ENCODE data around the gene SCOC. TPM values are rescaled to one million over a fixed set of nuclear protein-coding genes. Genes with fewer than 3 reads are reported as not detected.

SCOC gene
- total and polyA plus RNA-seq, 2 of the 13 experiments (the other 11 are each of a cell fraction or from before 2014, with no cell fraction given): 43.8 to 65.2 TPM

DNA sequence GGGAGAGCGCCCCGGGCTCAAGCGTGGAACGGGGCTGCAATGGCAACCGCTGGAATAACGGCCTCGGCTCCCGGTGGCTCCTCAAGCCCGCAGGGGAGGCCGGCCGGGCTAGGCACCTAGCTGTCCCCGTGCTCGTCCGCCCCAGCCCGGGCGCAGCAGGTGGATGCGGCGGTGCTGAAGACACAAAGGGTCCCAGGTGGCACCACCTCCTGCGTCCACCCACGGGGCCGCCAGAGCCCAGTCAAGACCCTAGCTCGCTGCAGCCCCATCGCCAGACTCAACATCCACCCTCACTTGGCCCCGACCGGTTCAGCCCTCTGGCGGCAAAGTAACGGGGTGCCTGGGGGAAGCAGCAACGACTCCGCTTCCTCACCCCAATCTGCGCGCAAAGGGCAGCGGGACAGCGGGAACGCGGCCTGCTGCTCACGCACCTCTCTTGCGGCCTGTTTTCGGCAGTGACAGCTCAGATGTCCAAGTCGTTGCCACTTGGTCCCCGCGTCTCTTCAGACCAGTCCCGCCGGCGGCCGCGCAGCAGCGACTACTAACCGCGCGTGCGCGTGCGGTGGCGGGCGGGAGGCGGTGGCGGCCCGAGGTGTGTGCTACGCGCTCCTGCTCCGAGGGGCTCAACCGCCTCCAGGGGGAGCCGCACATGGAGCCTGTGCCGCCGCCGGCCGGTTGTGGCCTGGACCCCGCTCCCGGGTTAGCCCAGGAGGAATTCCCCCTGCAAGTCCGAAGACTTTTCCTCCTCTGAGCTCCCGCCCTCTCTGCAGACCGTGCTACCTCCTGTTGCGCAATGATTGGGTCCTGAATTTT lies 53.9 kb downstream of the SCOC start, which contains the start of gene CLGN (continued):
- 0 out of 2 replicates have a peak, but pooled peaks have one; percentile 30 for TF ChIP-seq ETV5 (CRISPR knock-in tag; IDR thresholded peaks at IDR 0.05; ENCODE audit: borderline replicate concordance)
- TF ChIP-seq FIP1L1 (IDR thresholded peaks at IDR 0.05; ENCODE audit: borderline replicate concordance, insufficient read depth, low read depth, low read length): no peak
- TF ChIP-seq ZNF883 (CRISPR knock-in tag; IDR thresholded peaks at IDR 0.05; ENCODE audit: not compliant biosample characterization): peak; percentile 11
- peak; percentile 72 for TF ChIP-seq HDAC1 (CRISPR knock-in tag; IDR thresholded peaks at IDR 0.05)

DNA sequence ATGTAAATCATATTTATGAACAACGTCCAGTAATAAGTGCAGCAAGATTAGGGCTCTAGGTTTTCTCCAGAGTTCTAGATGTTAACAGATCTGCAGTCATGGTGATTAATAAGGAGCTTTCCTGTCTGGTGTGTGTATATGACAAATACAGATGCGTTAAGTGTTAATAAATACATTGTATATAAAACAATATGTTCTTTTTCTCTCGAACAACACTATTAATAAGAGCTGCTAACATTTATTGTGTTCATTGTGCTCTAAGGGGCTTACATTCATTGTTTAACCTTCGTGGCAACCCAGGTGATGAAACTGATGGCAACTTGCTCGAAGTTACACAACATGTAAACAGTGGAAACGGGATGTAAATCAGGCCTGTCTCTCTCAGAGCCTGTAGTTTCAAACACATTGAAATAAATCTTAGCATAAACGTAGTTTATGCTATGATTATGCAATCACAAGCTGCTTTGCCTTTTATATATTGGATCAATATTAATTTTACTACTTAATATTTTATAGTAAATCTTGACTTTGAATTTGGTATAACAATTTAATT lies 54.5 kb downstream of the SCOC start:
- Histone ChIP-seq H3K9ac (ENCODE audit: insufficient read depth, low read depth, low read length) (peak overlapping the region; percentile 65), H3K36me3 (replicated peaks in 1 of 2; ENCODE audit: control insufficient read depth in 1 of 2, insufficient read depth in 2 of 2, low read length in 2 of 2) (no peaks in the 10 kb centered on the region), H3K9me3 (ENCODE audit: low read length) (no peaks in the 10 kb centered on the region), H2AFZ (ENCODE audit: low read length) (peak overlapping the region; percentile 85), H4K20me1 (ENCODE audit: insufficient read depth, low read length) (no peaks in the 10 kb centered on the region), H3K4me2 (ENCODE audit: low read depth, low read length) (peak overlapping the region; percentile 85), H3K79me2 (ENCODE audit: insufficient read depth, low read length) (peaks cover 5% of the 10 kb centered on the region), H3K27ac (ENCODE audit: extremely low read length, insufficient read depth, low read length) (peak overlapping the region; percentile 75), H3K4me3 (replicated peaks in 1 of 3; ENCODE audit: insufficient read depth in 1 of 3, low read depth in 2 of 3, low read length in 3 of 3) (peak overlapping the region; percentile 82 to 93 (median 92)), H3K4me1 (ENCODE audit: insufficient read depth, low read length) (peaks cover 19% of the 10 kb centered on the region), H3K27me3 (ENCODE audit: control insufficient read depth in 1 of 2, insufficient read depth in 2 of 2, low read length in 2 of 2) (no peaks in the 10 kb centered on the region; a peak in 1 of 5 replicates)
- CTCF ChIA-PET (ENCODE audit: low intra/inter-chr PET ratio, low total read pairs): interaction anchor here (0.9 to 3.1 kb wide), 2 partner anchors 67 to 182 kb away, joined by 5 to 30 read pairs; no protein-coding TSS in a partner anchor
- no TSS peak for BruUV-seq (replicated peaks)
- intact Hi-C loops (cut with micrococcal nuclease; ENCODE audit: unreplicated experiment): loop anchor here (1.0 to 2.0 kb wide), 5 partner anchors 55 to 423 kb away; partner anchors contain the start of genes ELMOD2 and SCOC
- in situ Hi-C loops (cut with HindIII; ENCODE audit: extremely low pct_ligation_motif_present, low pct_unique_long_range_greater_than_20kb): no loop called here
- DNase-seq (ENCODE audit: low spot score) (peak; percentile 57), FAIRE-seq (no peak), ATAC-seq (peak; percentile 20)
- WGBS (ENCODE audit: low lambda C conversion rate): under 1% methylated on average over 7 of the region's 7 CpGs
- POLR2A ChIA-PET: interaction anchor here (0.8 to 3.5 kb wide), 6 partner anchors 45 to 329 kb away, joined by 3 to 45 read pairs (median 8); partner anchors contain the start of genes ELMOD2 and SCOC
- TF ChIP-seq ZNF260 (CRISPR knock-in tag; IDR thresholded peaks at IDR 0.05; ENCODE audit: borderline replicate concordance, low read depth) (no peak), DPF2 (CRISPR knock-in tag; IDR thresholded peaks at IDR 0.05; ENCODE audit: borderline replicate concordance, low read depth) (no peak), MEIS1 (CRISPR knock-in tag; IDR thresholded peaks at IDR 0.05; ENCODE audit: borderline replicate concordance) (no peak), GTF3A (CRISPR knock-in tag; conservative IDR thresholded peaks at IDR 0.05) (no peak), BHLHE40 (IDR thresholded peaks at IDR 0.05; ENCODE audit: low read length) (0 out of 2 replicates have a peak, but pooled peaks have one; percentile 6), FOXO4 (CRISPR knock-in tag; conservative IDR thresholded peaks at IDR 0.05) (no peak), ZNF703 (CRISPR knock-in tag; IDR thresholded peaks at IDR 0.05; ENCODE audit: borderline replicate concordance) (no peak; the same call in 1 of the 2 replicates), U2AF1 (optimal IDR thresholded peaks at IDR 0.05; ENCODE audit: low read depth, low read length) (no peak), TEAD3 (CRISPR knock-in tag; optimal IDR thresholded peaks at IDR 0.05; ENCODE audit: borderline replicate concordance) (no peak), ZZZ3 (CRISPR knock-in tag; IDR thresholded peaks at IDR 0.05; ENCODE audit: borderline replicate concordance) (no peak), MXI1 (IDR thresholded peaks at IDR 0.05; ENCODE audit: borderline replicate concordance, low read depth, low read length) (no peak)
- TF ChIP-seq, protein P1, sequence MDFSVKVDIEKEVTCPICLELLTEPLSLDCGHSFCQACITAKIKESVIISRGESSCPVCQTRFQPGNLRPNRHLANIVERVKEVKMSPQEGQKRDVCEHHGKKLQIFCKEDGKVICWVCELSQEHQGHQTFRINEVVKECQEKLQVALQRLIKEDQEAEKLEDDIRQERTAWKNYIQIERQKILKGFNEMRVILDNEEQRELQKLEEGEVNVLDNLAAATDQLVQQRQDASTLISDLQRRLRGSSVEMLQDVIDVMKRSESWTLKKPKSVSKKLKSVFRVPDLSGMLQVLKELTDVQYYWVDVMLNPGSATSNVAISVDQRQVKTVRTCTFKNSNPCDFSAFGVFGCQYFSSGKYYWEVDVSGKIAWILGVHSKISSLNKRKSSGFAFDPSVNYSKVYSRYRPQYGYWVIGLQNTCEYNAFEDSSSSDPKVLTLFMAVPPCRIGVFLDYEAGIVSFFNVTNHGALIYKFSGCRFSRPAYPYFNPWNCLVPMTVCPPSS (IDR thresholded peaks at IDR 0.05): no peak
- TF ChIP-seq, protein P2, sequence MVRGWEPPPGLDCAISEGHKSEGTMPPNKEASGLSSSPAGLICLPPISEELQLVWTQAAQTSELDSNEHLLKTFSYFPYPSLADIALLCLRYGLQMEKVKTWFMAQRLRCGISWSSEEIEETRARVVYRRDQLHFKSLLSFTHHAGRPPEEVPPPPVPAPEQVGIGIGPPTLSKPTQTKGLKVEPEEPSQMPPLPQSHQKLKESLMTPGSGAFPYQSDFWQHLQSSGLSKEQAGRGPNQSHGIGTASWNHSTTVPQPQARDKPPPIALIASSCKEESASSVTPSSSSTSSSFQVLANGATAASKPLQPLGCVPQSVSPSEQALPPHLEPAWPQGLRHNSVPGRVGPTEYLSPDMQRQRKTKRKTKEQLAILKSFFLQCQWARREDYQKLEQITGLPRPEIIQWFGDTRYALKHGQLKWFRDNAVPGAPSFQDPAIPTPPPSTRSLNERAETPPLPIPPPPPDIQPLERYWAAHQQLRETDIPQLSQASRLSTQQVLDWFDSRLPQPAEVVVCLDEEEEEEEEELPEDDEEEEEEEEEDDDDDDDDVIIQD (CRISPR knock-in tag; IDR thresholded peaks at IDR 0.05; ENCODE audit: low read depth): 0 out of 2 replicates have a peak, but pooled peaks have one; percentile 6
